GM19099 (cell line): ENCODE results near the gene ADRB1.

ENCODE experiments used
- POLR2A ChIP-seq: IDR thresholded peaks from 3 replicates; pipeline ENCODE4 v1.6.1; 2011; ENCODE audit warnings: low read depth; ENCODE audit not compliant: insufficient read length; ENCODE audit errors: extremely low read depth

The ADRB1 gene

DNA sequence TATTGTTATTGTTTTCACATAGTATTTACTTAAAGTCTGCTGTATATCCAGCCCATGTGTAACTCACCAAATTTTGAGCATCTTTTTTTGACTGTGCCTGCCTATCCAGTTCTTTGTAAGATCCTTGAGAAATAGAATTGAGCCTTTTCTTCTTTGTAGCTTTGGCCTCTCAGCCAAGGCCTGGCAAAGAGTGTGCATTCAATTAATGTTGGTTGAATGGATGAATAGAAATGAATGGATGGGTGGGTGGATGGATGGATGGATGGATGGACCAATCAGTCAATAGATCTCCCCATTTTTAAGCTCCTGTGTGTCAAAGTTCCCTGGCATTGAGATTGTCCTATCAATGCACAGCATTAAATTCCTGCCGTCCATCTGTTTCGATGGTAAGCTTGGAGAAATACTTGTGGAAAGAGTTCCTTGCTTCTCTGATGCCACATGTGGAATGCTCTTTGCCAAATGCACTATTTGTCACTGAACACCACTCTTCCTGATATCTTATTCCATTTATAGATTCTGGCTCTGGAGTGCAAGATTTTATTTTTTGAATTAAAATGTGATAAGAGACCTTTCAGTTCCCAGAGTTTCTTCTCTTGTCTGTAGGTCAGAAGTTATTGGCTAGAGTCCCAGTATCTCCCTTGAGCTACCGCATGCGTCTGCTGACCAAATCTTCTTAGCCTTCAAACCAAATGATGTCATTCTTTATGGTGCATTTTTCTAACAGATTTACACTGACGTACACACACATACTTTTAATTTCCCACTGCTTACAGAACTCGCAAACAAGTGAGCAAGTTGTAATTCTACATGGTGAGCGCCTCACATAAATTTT is 20.7 kb upstream of the ADRB1 start:
- no peak for TF ChIP-seq POLR2A

- TF ChIP-seq POLR2A, result peak; percentile 59
These were observed 18.6 kb upstream of the ADRB1 start for GRCh38 chr10:114024876-114025610.

- TF ChIP-seq POLR2A, result no peak
These were observed 18.0 kb upstream of the ADRB1 start for GRCh38 chr10:114025611-114026130.

DNA sequence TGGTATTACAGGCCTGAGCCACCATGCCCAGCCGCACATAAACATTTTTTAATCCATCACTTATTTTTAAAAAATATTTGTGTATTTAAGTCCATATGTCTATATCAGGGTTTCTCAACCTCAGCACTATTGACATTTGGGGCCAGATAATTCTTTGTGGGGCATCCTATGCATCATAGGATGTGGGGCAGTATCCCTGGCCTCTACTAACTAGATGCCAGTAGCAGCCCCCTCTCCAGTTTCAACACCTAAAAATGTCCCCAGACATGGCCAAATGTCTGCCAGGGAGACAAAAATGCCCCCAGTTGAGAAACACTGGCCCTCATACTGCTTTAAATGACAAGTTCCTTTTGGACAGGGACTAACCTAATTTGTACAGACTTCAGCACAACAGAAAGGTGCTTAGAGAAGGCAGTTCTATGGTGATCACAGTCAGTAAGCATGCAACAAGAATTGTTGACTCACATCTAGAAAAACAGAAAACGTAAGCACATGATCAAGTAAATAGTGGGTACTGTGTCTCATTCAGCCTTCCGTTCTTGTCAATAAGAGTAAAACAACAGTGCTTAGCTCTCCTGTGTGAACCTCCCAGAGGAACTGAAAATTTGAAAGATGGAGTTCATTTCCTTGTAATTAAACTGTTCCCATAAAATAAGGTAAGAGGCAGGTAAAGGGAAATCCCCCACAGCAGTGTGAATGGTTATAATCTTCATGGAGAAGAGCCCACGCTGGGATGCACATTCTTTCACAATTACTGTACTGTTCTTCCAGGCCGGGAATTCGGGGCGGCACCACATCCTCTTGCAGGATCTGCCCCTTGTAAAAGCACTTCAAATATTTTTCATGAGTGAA is 17.3 kb upstream of the ADRB1 start:
- TF ChIP-seq POLR2A, result no peak

DNA sequence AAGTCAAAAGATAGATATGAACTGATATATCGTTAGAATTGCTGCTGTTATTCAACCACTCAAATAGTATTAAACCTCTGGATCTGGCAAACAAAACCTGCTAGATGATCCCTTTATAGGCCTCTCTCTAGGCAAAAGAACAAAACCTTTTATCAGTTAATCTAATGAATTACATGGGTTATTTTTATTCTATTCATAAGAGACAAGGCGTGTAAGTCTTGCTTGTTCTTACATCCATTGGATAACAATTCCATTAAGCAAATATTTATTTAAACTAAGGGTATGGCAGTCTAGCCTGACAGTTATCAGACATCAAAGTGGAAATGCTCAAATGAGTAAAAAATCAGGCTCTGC is 16.6 kb upstream of the ADRB1 start:
- no peak for TF ChIP-seq POLR2A

GRCh38 chr10:114027951-114028350 is 15.7 kb upstream of the ADRB1 start:
- no peak for TF ChIP-seq POLR2A

GRCh38 chr10:114028425-114028824 is 15.2 kb upstream of the ADRB1 start:
- TF ChIP-seq POLR2A, result no peak

DNA sequence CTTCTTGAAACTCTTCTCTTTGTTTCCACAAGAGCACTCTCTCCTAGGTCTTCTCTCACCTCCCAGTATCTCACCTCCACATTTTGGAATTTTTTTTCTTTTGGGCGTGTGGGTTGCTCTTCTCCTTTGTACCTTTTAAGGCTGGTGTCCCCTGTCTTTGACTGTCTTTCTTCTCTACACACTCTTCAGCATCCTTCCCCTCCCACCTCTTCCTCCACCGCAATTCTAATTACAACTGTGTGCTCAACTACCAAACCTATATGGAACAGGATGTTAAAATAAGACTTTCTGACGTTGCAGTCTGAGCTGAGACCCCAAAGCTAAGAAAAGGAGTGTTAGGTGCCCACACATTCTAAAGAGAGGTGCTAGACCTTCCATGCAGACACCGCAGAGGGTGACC is 14.0 kb upstream of the ADRB1 start:
- no peak for TF ChIP-seq POLR2A

- TF ChIP-seq POLR2A, result no peak
These were observed 13.5 kb upstream of the ADRB1 start for GRCh38 chr10:114030140-114030539.

DNA sequence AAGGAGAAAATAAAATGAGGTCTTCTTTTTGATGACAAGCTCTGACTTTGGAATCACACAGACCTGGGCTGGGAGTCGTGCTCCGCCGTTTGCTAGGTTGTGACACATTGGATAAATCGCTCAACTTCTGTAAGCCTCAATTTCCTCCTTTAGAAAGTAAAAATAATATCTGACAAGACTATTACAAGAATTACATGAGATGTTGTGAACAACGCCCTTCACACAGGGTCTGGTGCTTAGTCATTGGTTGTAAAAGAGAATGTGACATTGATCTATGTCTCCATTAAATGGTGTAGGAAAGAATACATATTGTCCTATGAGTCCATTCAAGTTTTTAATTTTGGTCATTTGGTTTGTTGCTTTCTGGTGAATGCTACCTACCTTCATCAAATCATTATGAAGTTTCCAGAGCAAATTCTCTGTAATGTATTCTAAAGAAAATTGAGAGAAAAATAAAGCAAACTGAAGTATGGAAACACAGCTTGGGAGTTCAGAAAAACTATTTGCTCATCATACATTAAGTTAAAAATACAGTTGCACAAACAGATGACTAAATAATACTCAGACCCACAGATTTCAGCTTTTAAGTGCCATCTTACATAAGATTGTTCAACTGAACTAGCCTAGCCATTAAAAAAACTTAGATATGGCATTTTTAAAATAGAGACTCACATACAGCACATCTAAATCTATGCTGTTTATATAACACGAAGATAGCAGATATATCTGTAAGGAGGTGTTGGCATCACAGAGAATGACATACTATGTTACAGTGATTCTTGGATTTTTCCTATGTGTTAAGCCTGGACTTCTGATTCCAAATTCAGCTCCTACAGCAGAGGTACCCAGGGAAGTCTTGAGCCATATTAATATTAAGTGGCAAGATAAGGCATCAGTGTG is 12.3 kb upstream of the ADRB1 start:
- no peak for TF ChIP-seq POLR2A

DNA sequence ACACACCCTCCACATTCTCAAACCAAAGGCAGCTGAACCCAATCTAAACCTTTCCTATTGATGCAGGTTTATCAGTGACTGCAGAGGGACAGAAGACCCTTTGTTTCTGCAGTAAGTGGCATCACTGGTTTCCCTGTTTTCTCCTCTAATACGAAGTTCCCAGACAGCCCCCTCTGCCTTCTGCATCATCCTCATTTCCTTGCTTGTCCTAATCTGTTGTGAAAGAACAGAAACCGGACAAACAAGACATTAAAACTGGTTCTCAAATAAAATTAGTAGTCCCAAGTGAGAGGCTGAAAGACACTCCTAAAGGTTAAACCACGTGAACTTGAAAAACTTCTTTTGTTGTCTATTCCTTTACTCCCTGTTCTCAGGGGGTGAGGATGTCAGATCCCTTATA is 10.1 kb upstream of the ADRB1 start:
- TF ChIP-seq POLR2A, result no peak

- TF ChIP-seq POLR2A, result no peak
These were observed 8.6 kb upstream of the ADRB1 start for GRCh38 chr10:114034923-114035645.

- no peak for TF ChIP-seq POLR2A
These were observed 7.9 kb upstream of the ADRB1 start for GRCh38 chr10:114035791-114036190.
